ENCODE measurements around the gene RNF125.
"Not testable (repeated sequence)": the region's sequence is repeated elsewhere in the genome, so short reads cannot be mapped to it uniquely, and the experiment has no call there.

The RNF125 gene

DNA sequence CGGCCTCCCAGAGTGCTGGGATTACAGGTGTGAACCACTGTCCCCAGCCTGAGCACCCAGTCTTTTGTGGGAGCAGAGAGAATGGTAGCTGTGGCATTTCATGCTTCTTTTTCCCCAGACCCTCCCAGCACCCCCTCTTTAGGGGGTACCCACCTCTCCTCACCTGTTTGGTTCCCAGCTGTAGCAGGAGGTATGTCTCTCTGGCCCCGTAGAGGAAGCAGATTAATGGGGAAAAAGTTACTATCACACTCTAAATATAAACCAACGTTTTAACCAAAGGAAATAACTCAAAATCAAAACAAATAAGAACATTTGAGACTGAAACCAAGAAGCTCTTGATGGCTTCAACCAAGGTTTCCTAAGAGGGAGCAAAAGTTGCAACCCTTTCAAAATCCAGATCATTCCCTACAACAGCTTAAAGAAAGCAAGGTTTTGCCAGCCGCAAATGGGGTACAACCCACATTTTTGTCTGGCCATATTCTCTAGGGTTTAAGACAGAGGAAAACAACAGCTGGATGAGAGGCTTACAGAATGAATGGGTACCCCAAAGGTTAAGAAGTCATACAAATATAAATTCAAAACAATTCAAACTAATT is 8.0 kb downstream of the RNF125 start:
- no peak for DNase-seq

DNA sequence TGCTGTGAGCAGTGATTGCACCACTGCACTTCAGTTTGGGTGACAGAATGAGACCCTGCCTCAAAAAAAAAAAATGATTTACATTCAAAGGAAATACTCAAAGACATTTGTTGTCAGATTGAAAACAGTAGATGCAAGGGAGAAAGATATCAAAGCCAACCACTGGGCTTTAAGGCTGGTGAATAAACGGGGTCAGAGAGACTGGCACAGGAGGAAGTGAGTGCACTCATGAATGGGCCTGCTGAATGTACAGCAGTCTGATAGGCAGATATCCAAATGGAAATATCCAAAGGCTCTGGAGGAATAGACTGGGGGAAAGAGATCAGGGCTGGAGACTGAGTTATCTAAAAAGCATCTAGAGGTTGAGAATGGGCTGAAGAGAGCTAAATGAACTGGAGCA is 10.9 kb downstream of the RNF125 start:
- no peak for DNase-seq

DNA sequence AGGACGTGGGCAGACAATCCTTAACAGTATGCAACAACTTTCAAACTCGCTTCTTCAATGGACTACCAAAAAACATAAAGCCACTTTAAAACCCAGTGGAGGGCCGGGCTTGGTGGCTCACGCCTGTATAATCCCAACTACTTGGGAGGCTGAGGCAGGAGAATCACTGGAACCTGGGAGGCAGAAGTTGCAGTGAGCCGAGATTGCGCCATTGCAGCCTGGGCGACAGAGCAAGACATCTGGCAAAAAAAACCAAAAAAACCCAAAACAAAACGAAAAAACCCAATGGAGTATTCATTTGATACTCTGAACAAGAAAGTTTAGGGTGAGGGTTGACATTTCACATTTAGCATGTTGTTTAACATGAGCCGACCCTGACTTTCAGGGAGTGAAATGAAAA is 14.0 kb downstream of the RNF125 start:
- no peak for DNase-seq

DNA sequence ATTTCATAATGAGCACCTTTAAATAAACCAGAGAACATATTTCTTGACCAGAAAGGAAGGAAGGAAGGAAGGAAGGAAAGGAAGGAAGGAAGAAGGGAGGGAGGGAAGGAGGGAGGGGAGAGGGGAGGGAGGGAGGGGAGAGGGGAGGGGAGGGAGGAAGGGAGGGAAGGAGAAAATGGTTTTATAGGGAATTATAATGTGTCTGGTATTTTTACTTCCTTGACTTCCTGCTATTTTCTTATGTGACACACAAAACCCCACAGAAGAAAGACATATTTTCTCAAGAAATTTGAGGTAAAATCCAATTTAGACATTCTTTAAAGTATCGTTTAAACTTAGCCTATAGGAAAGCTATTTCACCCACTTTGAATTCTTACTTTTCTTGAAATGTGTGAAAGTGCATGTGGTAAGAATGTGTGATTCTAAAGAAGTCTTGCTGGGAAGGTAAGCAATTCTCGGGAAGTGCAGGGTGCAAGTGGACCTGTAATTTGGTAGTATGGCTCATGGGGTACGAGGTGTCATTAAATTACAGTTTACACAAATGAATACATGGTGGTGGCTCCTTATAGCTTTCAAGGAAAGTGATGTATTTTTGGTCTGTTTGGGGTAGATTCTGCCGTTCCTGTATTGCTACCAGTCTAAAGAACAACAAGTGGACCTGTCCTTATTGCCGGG is 18.0 kb downstream of the RNF125 start:
- no peak for DNase-seq

DNA sequence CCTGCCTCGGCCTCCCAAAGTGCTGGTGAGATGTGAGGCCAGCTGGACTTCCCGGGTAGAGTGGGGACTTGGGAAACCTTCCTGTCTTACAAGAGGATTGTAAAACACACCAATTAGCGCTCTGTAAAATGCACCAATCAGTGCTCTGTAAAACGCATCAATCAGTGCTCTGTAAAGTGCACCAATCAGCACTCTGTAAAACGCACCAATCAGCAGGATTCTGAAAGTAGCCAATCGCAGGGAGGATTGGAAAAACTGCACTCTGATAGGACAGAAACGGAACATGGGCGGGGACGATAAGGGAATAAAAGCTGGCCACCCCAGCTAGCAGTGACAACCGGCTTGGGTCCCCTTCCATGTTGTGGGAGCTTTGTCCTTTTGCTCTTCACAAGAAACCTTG is 19.0 kb downstream of the RNF125 start:
- no peak for DNase-seq

DNA sequence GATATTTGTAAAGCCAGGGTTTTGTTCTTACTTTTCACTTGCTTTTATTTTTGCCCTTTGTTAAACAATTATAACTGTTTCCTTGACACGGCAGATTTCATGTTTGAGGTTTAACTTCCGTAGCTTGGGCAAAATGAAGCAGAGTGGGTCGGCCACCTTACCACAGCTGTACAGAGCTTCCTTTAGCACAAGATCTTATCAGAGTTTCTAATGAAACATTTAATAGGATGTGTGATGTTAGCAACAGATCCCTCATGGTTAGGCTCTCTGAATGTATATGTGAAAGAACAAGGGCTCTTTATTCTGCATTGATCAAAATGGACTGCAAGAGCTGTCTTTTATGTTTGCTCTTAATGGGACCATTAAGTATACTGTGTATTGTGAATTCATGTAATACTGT is 22.3 kb downstream of the RNF125 start:
- no peak for DNase-seq

DNA sequence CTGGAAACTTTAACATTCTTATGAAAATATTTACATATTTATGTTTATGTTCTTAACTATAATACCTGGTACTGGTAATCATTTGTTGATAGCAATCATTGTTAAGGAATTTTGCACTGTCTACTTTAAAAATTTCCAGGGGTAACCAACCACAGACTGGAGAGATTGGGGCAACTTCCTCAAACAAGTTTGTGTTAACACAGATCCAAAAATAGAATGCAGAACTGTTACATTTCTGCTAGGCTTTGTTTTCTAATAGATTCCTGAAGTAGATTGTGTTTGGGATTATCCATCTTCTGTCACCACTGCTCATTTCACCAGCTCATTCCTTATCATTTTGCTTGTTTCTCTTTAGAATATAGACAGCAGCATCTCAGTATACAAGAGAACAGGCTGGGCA is 23.7 kb downstream of the RNF125 start:
- DNase-seq: no peak

DNA sequence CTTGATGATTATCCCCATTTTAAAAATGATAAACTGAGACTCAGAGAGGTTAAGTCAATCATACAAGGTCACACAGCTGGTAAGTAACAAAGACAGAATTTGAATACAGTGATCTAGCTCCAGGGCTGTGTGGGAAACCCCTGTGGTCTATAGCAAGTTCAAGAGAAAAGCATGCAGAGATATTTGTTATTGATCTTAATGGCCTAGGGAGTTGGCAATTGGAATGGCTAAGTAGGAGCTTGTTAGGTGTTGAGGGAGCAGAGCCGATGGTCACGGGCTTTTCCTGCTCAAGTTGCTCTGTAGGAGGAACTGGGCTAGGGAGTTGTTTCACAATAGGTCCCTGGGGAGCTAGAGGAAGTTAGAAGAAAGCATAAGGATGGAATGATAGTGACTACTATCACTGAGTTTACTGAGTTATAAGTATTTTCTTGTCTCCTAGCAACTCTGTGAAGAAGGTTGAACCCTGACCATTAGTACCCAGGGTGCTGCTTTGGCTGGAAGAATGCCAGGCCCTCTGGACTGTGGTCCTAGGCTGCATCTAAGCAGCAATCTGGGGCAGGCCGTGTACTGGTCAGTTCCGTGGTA is 30.0 kb downstream of the RNF125 start:
- peak; percentile 6 for DNase-seq

DNA sequence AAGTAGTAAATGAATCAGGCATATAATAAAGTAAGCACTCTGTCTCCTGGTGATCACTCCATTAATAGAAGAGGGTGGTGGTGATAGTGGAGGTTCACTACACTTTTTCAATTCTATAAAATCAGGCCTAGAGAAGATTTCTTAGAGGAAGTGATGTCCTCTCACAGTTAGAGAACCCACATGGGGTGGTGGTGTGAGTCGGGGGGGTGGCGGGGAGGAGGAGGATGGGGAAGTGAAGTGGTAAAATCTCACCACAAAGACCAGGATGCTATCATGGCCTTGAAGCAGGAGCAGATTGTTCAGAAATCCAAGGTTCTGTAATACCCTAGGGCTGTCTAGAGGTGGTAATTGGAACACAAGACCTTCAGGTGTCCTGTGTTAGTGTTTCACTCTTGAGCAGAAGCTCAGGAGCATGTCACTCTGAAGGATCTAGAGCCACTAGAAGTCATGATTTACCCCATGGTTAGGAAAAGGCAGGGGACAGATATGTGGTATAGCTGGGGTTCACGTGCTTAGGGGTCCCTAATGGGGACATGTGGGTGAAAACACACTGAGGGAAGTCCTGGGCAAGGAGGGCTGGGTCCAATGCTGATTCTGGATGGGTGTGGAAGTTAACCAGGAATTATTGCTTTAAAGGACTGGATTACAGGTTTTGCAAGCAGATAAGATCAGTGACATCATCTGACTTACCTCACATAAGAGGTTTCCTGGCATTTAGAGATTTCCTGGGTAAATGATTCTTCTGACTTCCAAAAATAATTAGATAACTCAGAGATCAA is 31.0 kb downstream of the RNF125 start:
- no peak for DNase-seq

DNA sequence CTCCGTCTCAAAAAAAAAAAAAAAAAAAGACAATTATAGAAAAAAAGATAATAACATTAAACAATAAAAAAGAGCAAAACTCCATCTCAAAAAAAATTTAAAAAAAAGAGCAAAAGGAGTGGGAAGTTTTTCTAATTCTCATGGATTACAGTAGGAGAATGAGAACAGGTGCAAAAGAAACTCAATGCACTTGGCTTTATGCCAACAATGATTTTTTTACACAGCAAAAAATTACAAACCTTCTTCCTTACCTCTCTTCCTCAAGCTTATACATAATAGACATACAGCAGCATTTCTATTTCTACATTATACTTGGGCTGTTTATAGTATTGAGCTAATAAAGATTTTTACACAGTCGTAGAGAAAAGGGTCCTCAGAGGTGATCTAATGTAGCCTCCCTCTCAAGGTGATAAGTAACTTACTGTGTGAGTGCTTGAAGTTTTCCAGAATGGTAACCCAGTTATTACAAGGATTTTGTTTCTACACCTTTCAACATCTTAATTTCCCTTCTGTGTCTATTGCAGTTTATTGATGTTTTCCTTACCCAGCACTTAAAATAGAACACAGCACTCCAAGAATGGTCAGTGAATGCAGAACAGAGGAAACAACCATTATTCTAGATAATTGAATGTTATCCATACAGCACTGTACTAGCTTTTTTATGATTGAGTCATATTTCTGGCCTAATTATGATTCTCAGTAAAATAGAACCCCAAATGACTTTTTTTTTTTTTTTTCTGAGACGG is 38.2 kb downstream of the RNF125 start:
- no peak for DNase-seq

DNA sequence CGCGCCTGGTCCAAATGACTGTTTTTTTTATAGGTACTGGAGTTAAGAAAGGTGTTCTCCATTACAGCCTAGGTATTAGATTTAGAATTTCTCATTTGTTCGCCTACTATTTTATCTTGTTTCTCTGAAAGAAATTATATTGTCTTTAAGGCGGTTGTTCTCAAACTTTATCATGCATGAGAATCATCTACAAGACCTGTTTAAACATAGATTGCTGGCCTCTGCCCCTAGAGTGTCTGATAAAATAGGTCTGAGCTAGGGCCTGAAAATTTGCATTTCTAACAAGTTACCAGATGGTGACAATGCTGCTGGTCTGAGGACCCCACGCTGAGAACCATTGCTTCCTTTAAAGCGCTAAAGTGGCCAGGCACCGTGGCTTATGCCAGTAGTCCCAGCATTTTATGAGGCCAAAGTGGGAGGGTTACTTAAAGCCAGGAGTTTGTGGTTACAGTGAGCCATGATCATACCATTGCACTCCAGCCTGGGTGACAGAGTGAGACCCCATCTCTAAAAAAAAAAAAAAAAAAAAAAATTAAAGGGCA is 39.1 kb downstream of the RNF125 start:
- DNase-seq: no peak

DNA sequence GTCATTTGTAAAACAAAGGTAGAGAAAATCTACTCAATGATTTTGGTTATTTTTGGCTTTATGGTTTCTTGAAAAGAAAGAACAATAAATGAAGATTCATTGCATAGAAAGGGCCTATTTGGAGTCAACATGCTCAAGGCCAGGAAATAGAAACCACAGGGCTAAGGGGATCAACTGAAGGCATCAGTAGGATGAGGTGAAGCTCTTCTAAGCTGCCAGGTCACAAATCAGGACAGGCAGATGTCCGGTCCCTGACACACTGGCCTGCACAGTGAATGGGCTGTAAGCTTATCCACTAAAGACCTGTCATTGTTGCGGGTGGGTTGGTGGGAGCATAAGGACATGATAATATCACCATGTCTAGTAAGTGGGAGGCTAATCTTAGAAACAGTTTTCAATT is 41.4 kb downstream of the RNF125 start:
- DNase-seq: no peak

DNA sequence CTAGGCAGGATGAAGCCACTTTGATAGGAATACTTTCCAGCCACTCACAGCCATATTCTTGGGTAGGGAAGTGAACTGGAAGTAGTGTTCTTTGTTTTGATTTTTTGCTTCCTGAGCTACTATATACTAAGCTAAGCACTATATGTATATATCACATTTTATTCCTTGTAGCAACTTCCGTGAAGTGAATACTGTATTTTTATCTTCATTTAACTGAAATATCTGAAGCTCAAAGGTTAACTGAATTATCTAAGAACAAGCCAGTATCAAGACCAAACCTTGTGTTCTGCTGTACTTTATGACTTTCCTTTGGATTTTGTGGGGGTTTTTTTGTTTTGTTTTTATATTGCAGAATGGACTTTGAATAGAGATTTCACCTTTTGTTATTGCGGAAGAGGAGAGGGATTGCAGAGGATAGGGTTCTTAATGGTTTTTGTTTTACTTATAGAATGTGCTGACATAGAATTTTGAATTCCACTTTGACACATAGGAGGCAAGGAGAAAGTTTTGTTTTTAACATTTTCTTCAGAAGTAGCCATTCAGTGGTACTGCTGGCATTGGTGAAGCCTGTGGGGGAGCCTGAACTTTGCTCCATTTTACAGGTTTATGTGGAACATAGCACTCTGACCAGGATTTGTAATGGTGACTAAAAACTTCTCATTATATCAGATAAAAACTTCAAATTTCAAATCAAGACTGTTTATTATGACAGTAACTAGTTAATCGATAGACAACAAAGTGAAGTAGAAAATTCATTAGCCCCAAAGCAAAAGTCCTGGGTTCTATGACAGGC is 48.9 kb downstream of the RNF125 start:
- no peak for DNase-seq

DNA sequence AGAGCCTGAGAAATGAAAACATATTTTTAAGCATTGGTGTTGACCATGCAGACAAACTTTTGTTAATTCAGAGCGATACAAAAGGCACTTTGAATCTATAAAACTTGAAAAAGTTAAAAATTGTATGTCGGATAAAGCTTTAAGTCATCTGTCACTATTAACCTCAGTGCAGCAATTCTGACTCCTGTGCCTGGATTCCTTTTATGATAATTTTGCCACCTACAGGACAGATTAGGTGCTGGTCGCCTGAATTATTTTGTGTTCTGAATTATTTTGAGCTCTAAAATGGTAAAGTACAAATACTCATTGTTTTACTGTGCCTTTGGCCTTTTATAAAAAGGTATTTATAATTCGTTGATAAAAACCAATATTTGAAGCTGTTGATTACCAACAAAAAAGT is 53.7 kb downstream of the RNF125 start:
- DNase-seq: no peak

DNA sequence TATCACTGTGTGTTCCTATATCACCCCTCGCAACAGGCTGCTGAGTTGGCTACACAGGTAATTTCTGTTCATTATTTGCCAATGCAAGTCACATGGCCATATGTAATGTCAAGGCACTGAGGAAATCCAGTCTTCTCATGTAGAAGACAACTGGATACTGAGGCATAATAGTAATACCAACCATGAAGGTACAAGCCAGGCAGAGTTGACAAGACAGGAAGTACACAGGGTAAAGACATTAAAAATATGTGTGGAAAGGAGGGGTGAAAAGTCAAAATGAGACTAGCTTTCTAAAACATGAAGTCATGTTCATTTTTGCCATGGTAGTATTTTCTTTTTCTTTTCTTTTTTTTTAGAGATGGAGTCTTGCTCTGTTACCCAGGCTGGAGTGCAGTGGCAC is 55.6 kb downstream of the RNF125 start:
- no peak for DNase-seq

DNA sequence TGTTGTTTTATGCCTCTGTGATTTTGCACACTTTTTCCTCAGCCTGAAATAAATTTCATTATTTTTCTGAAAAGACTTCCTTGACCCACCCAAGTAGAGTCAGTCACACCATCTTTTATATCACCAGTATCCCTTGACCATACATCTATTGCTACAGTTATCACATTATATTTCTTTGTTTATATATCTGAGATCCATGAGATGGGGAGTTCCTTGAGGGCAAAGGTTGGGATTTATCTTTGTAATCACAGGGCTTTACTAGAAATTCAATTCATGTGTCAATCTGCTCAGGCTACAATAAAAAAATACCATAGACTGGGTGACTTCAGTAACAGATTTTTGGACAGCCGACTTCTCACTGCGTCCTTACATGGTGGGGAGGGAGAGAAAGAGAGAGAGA is 60.2 kb downstream of the RNF125 start:
- DNase-seq: no peak

DNA sequence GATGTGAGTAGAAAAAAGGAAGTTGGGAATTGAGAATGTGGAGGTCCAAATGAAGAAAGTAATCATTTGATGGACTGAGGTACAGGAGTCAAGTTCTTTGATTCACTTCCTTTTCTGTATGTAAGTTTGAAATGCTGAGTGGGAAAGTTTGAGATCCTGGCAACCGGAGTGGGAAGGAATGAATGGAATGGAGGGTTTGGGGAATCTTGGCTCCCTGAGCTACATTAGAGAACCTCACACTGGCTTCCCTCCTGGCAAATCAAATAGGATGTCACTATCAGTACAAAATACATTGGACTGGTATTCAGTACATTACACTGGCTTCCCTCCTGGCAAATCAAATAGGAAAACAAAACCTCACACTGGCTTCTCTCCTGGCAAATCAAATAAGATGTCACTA is 63.3 kb downstream of the RNF125 start:
- DNase-seq: peak; percentile 11

DNA sequence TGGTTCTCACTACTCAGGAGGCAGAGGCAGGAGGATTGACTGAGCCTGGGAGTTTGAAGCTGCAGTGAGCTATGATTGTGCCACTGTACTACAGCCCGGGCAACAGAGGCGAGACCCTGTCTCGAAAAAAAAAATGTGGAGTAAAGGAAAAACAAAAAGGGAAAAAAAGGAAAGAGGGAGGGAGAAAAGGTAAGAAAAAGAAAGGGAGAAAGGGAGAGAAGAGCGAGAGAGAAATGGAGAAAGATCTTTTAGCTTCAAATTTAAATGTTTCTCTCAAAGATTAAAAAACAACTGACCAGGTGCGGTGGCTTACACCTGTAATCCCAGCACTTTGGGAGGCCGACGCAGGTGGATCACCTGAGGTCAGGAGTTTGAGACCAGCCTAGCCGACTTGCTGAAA is 65.2 kb downstream of the RNF125 start:
- no peak for DNase-seq

DNA sequence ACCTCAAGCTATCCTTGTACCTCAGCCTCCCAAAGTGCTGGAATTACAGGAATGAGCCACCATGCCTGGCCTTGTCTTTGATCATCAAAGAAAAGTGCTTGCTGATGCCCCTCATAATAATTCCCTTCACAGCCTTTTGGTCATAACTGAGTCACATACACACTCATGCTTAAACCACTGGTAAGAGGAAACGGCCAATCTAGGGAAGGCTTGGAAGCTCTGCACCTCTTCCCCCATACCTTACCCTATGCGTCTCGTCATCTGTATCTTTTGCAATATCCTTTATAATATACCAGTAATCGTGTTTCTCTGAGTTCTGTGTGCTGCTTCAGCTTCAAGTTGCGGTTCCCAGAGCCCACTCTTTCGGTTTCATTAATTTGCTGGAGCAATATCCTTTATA is 68.3 kb downstream of the RNF125 start:
- DNase-seq: peak; percentile 52

DNA sequence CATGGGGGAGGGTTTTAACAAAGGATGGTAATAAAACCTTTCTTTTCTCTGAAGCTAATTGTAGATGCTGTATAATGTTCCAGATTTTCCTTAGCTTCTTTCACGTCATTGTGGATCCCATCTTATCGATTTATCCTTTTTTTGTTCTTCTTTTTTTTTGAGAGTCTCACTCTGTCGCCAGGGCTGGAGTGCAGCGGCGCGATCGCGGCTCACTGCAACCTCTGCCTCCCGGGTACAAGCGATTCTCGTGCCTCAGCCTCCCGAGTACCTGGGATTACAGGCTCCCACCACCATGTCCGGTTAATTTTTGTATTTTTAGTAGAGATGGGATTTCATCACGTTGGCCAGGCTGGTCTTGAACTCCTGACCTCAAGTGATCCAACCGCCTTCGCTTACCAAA is 72.2 kb downstream of the RNF125 start:
- not testable (repeated sequence) for DNase-seq

DNA sequence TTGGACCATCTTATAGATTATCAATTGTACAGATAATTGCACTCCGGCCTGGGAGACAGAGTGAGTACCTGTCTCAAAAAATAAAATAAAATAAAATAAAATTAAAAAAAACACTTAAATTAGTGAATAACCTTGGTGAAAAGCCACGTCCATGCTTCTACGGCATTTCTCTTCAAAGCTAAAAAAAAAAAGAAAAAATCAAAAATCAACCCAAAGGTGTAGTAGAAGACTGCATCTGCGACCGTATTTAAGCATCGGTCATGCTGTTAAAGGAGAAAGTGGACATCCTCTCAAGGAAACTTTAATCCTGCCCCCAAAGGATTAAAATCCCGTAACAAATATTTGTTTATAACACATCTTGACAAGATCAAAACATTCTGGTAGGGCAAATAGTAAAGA is 72.7 kb downstream of the RNF125 start:
- no peak for DNase-seq
